22Rv1 (cell line): ENCODE measurements around the gene CRMP1.
"Not testable (repeated sequence)": the region's sequence is repeated elsewhere in the genome, so short reads cannot be mapped to it uniquely, and the experiment has no call there.

Experiments used
- H3K27ac ChIP-seq: fragments of 450-650 bp; 2 replicates; pipeline ENCODE4 v1.5.1; 2017
- CTCF ChIP-seq: fragments of 450-650 bp; IDR thresholded peaks from 2 replicates; pipeline ENCODE4 v1.5.1; 2017; ENCODE audit warnings: mild to moderate bottlenecking
- ZFX ChIP-seq: fragments of 450-650 bp; IDR thresholded peaks from 2 replicates; pipeline ENCODE4 v1.6.1; 2017; ENCODE audit warnings: antibody characterized with exemption, borderline replicate concordance

The CRMP1 gene

GRCh38 chr4:5842456-5842855 is 50.4 kb downstream of the CRMP1 start:
- no peak for TF ChIP-seq CTCF
- no peak for TF ChIP-seq ZFX

GRCh38 chr4:5839751-5840674 is 52.9 kb downstream of the CRMP1 start:
- H3K27ac ChIP-seq = no peak overlapping the region
- TF ChIP-seq CTCF = no peak
- no peak for TF ChIP-seq ZFX

More at GRCh38 chr4:5842456-5842855, 50.4 kb downstream of the CRMP1 start:
- H3K27ac ChIP-seq = no peak overlapping the region

GRCh38 chr4:5839332-5839731 is 53.6 kb downstream of the CRMP1 start:
- TF ChIP-seq CTCF (no peak), ZFX (no peak)
- H3K27ac ChIP-seq = no peak overlapping the region

- not testable (repeated sequence) for H3K27ac ChIP-seq
These were observed 55.4 kb downstream of the CRMP1 start for GRCh38 chr4:5837483-5837882.

- no peak overlapping the region for H3K27ac ChIP-seq
- TF ChIP-seq CTCF = no peak
- no peak for TF ChIP-seq ZFX
These were observed 55.9 kb downstream of the CRMP1 start for GRCh38 chr4:5836943-5837342.

- TF ChIP-seq CTCF (no peak), ZFX (no peak)
- H3K27ac ChIP-seq = no peak overlapping the region
These were observed 64.9 kb downstream of the CRMP1 start for GRCh38 chr4:5828005-5828391.

- no peak overlapping the region for H3K27ac ChIP-seq
These were observed 65.5 kb downstream of the CRMP1 start for GRCh38 chr4:5827108-5828004.

More at GRCh38 chr4:5827108-5828004, 65.5 kb downstream of the CRMP1 start:
- no peak for TF ChIP-seq CTCF
- TF ChIP-seq ZFX = no peak
